ENCODE measurements around the gene HES1. TPM values are rescaled to one million over a fixed set of nuclear protein-coding genes. Genes with fewer than 3 reads are reported as not detected.

Gene HES1
- total RNA-seq, 2 donors from 2014 or later: 29.3 to 60.5 TPM

GRCh38 chr3:194185221-194185620 lies 49.3 kb downstream of the HES1 start:
- ATAC-seq (ENCODE audit: insufficient number of reproducible peaks, low FRiP score, low read depth): no peak
- no peak for TF ChIP-seq CTCF (IDR thresholded peaks at IDR 0.05)

GRCh38 chr3:194187233-194187944 lies 51.4 kb downstream of the HES1 start:
- ATAC-seq (ENCODE audit: insufficient number of reproducible peaks, low FRiP score, low read depth) (no peak), DNase-seq (ENCODE audit: low spot score) (no peak)
- Histone ChIP-seq H3K36me3 (no peaks in the 10 kb centered on the region), H3K4me3 (no peak overlapping the region), H3K4me1 (ENCODE audit: control insufficient read depth in 1 of 2, low read depth in 2 of 2) (peaks cover 12% of the 10 kb centered on the region in 2 donors), H3K27ac (no peak overlapping the region), H3K9me3 (no peaks in the 10 kb centered on the region), H3K27me3 (replicated peaks; ENCODE audit: insufficient read depth) (no peaks in the 10 kb centered on the region)
- TF ChIP-seq CTCF (IDR thresholded peaks at IDR 0.05): no peak

More at GRCh38 chr3:194185221-194185620, 49.3 kb downstream of the HES1 start:
- no peak overlapping the region for H3K27ac ChIP-seq
- no peaks in the 10 kb centered on the region for H3K36me3 ChIP-seq
- H3K4me1 ChIP-seq (ENCODE audit: control insufficient read depth in 1 of 2, low read depth in 2 of 2): peaks cover 12% of the 10 kb centered on the region in 2 donors
- no peaks in the 10 kb centered on the region for H3K9me3 ChIP-seq
- H3K4me3 ChIP-seq: no peak overlapping the region
- DNase-seq (ENCODE audit: low spot score): no peak
- H3K27me3 ChIP-seq (replicated peaks; ENCODE audit: insufficient read depth): no peaks in the 10 kb centered on the region

Other genes starting within 250 kb of the HES1 start
- not detected for gene CPN2, start 215.2 kb downstream of the HES1 start, total RNA-seq
- gene LRRC15, start 233.6 kb downstream of the HES1 start, total RNA-seq: under 1 TPM in 1 of 2 donors, not detected in 1; 0.27 TPM